SK-N-SH treated with all-trans-retinoic acid at 6 μM for 48 hours (cell line): ENCODE measurements around the gene CDCA3.

Source experiments
- ATAC-seq: fragments of 200-7000 bp; cut with Tn5 transposase; 3 replicates; pipeline ENCODE4 v1.9.1; 2020; ENCODE audit warnings: mild to moderate bottlenecking, moderate library complexity
- ARNTL ChIP-seq: fragments of 450-650 bp; formaldehyde crosslinking; IDR thresholded peaks from 2 replicates; pipeline ENCODE4 v1.5.0; 2020; ENCODE audit warnings: low read depth, mild to moderate bottlenecking, moderate library complexity, borderline replicate concordance
- BACH2 ChIP-seq: fragments of 250-450 bp; sonication (Bioruptor Pico); IDR thresholded peaks from 2 replicates; pipeline ENCODE4 v1.9.0; 2021; ENCODE audit warnings: mild to moderate bottlenecking, borderline replicate concordance
- CSDC2 ChIP-seq: fragments of 250-450 bp; sonication (Bioruptor Pico); IDR thresholded peaks from 2 replicates; pipeline ENCODE4 v1.5.0; 2020; ENCODE audit warnings: mild to moderate bottlenecking, moderate library complexity
- ESRRG ChIP-seq: fragments of 250-450 bp; sonication (Bioruptor Pico); IDR thresholded peaks from 2 replicates; pipeline ENCODE4 v1.6.1; 2021; ENCODE audit warnings: mild to moderate bottlenecking
- GLIS3 ChIP-seq: fragments of 250-450 bp; sonication (Bioruptor Pico); IDR thresholded peaks from 2 replicates; pipeline ENCODE4 v1.5.0; 2020; ENCODE audit warnings: mild to moderate bottlenecking, moderate library complexity
- ISL1 ChIP-seq: fragments of 250-450 bp; sonication (Bioruptor Pico); IDR thresholded peaks from 2 replicates; pipeline ENCODE4 v2.1.2; 2022; ENCODE audit warnings: mild to moderate bottlenecking, moderate library complexity
- OSR1 ChIP-seq: fragments of 250-450 bp; sonication (Bioruptor Pico); IDR thresholded peaks from 2 replicates; pipeline ENCODE4 v1.8.0; 2022; ENCODE audit warnings: moderate library complexity, mild to moderate bottlenecking, inconsistent platforms
- PPARA ChIP-seq: fragments of 250-450 bp; sonication (Bioruptor Pico); IDR thresholded peaks from 2 replicates; pipeline ENCODE4 v1.5.0; 2020; ENCODE audit warnings: mild to moderate bottlenecking, borderline replicate concordance
- RARB ChIP-seq: fragments of 250-450 bp; sonication (Bioruptor Pico); IDR thresholded peaks from 2 replicates; pipeline ENCODE4 v1.8.0; 2021; ENCODE audit warnings: mild to moderate bottlenecking, moderate library complexity
- SNAI2 ChIP-seq: fragments of 250-450 bp; sonication (Bioruptor Pico); IDR thresholded peaks from 2 replicates; pipeline ENCODE4 v1.5.0; 2020; ENCODE audit warnings: mild to moderate bottlenecking, moderate library complexity
- TCF4 ChIP-seq: fragments of 250-450 bp; sonication (Bioruptor Pico); IDR thresholded peaks from 2 replicates; pipeline ENCODE4 v1.8.0; 2021; ENCODE audit warnings: mild to moderate bottlenecking, moderate library complexity, borderline replicate concordance
- TOX ChIP-seq: fragments of 250-450 bp; sonication (Bioruptor Pico); IDR thresholded peaks from 2 replicates; pipeline ENCODE4 v1.8.0; 2021; ENCODE audit warnings: mild to moderate bottlenecking, moderate library complexity, borderline replicate concordance
- ZC3H10 ChIP-seq: fragments of 250-450 bp; sonication (Bioruptor Pico); IDR thresholded peaks from 2 replicates; pipeline ENCODE4 v1.5.1; 2021; ENCODE audit warnings: mild to moderate bottlenecking, moderate library complexity
- ZFP3 ChIP-seq: fragments of 250-450 bp; sonication (Bioruptor Pico); IDR thresholded peaks from 2 replicates; pipeline ENCODE4 v1.5.0; 2020; ENCODE audit warnings: mild to moderate bottlenecking, moderate library complexity
- ZNF565 ChIP-seq: fragments of 450-650 bp; formaldehyde crosslinking; conservative IDR thresholded peaks from 2 replicates; pipeline ENCODE4 v1.5.0; 2020; ENCODE audit warnings: low read depth, mild to moderate bottlenecking, moderate library complexity
- ZNF70 ChIP-seq: fragments of 450-650 bp; formaldehyde crosslinking; IDR thresholded peaks from 2 replicates; pipeline ENCODE4 v1.5.0; 2020; ENCODE audit warnings: mild to moderate bottlenecking, moderate library complexity
- ZNF8 ChIP-seq: fragments of 450-650 bp; formaldehyde crosslinking; IDR thresholded peaks from 2 replicates; pipeline ENCODE4 v1.5.0; 2020; ENCODE audit warnings: mild to moderate bottlenecking, moderate library complexity
- TF ChIP-seq, protein P1 (sequence below): fragments of 250-450 bp; sonication (Bioruptor Pico); IDR thresholded peaks from 2 replicates; pipeline ENCODE4 v1.5.1; 2020; ENCODE audit warnings: low read depth, mild to moderate bottlenecking, moderate library complexity
- TF ChIP-seq, protein P2 (sequence below): fragments of 250-450 bp; sonication (Bioruptor Pico); IDR thresholded peaks from 2 replicates; pipeline ENCODE4 v1.8.0; 2021; ENCODE audit warnings: low read depth, mild to moderate bottlenecking, moderate library complexity, borderline replicate concordance
- TF ChIP-seq, protein P3 (sequence below): fragments of 250-450 bp; sonication (Bioruptor Pico); IDR thresholded peaks from 2 replicates; pipeline ENCODE4 v1.5.0; 2020; ENCODE audit warnings: mild to moderate bottlenecking, moderate library complexity

CDCA3 gene

DNA sequence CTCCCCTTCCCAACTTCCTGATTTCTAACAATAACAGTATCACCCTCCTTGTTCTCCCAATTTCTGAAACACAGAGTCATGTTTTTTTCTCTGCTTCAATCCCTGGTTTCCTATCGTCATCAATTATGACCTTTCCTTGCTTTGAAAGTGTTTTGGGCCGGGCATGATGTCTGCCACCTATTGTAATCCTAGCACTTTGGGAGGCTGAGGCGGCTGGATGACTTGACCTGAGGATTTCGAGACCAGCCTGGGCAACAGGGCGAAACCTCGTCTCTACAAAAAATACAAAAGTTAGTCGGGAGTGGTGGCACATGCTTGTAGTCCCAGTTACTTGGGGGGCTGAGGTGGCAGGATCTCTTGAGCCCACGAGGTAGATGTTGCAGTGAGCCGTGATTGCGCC lies 42.0 kb downstream of the CDCA3 start:
- TF ChIP-seq, protein P1, sequence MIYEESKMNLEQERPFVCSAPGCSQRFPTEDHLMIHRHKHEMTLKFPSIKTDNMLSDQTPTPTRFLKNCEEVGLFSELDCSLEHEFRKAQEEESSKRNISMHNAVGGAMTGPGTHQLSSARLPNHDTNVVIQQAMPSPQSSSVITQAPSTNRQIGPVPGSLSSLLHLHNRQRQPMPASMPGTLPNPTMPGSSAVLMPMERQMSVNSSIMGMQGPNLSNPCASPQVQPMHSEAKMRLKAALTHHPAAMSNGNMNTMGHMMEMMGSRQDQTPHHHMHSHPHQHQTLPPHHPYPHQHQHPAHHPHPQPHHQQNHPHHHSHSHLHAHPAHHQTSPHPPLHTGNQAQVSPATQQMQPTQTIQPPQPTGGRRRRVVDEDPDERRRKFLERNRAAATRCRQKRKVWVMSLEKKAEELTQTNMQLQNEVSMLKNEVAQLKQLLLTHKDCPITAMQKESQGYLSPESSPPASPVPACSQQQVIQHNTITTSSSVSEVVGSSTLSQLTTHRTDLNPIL (CRISPR knock-in tag), result no peak
- TF ChIP-seq CSDC2, result no peak
- no peak for TF ChIP-seq BACH2 (CRISPR knock-in tag)
- TF ChIP-seq RARB (CRISPR knock-in tag), result no peak
- TF ChIP-seq TCF4 (CRISPR knock-in tag), result no peak
- no peak for TF ChIP-seq TOX (CRISPR knock-in tag)
- TF ChIP-seq ZNF8, result no peak
- TF ChIP-seq ZNF565, result no peak
- TF ChIP-seq ISL1 (CRISPR knock-in tag), result no peak
- TF ChIP-seq ESRRG, result no peak
- no peak for TF ChIP-seq SNAI2 (CRISPR knock-in tag)
- ATAC-seq, result no peak

DNA sequence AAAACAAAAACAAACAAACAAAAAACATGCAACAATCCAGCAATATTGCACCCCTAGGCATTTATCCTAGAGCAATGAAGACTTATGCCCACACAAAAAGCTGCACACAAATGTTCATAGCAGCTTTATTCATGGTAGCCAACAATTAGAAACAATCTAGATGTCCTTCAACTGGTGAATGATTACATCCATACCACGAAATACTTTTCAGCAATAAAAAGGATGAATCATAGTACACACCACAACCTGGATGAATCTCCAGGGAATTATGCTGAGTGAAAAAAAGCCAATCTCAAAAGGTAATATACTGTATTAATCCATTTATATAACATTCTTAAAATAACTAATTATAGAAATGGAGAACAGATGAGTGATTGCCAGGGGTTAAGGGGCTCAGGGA lies 43.9 kb downstream of the CDCA3 start:
- no peak for ATAC-seq
- TF ChIP-seq ZFP3 (no peak), PPARA (no peak), RARB (CRISPR knock-in tag) (no peak), TCF4 (CRISPR knock-in tag) (no peak)
- TF ChIP-seq, protein P2, sequence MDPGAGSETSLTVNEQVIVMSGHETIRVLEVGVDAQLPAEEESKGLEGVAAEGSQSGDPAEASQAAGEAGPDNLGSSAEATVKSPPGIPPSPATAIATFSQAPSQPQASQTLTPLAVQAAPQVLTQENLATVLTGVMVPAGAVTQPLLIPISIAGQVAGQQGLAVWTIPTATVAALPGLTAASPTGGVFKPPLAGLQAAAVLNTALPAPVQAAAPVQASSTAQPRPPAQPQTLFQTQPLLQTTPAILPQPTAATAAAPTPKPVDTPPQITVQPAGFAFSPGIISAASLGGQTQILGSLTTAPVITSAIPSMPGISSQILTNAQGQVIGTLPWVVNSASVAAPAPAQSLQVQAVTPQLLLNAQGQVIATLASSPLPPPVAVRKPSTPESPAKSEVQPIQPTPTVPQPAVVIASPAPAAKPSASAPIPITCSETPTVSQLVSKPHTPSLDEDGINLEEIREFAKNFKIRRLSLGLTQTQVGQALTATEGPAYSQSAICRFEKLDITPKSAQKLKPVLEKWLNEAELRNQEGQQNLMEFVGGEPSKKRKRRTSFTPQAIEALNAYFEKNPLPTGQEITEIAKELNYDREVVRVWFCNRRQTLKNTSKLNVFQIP (CRISPR knock-in tag), result no peak

DNA sequence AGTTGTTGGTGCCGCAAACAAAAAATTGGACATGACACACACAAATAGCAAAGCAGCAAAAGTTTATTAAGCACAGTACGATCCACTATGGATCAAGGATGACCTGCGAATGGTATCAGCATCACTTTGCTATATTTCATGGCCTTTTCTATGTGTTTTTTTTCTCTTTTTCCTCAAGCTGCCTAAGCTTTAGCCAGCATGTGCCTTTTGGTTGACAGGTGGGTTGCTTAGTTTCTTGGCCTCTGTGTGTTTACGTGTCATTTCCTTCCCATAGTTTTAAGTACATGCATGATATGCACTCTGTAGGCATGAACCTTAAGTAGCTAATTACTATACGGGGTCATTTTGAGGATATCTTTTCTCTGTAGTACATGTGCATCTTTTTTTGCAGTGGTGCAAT lies 51.9 kb downstream of the CDCA3 start:
- TF ChIP-seq GLIS3 (CRISPR knock-in tag) (no peak), OSR1 (no peak), BACH2 (CRISPR knock-in tag) (no peak), SNAI2 (CRISPR knock-in tag) (no peak), ESRRG (no peak), CSDC2 (no peak), RARB (CRISPR knock-in tag) (no peak), ARNTL (CRISPR knock-in tag) (no peak), ZNF70 (CRISPR knock-in tag) (no peak), ISL1 (CRISPR knock-in tag) (no peak), ZC3H10 (CRISPR knock-in tag) (no peak), PPARA (no peak), ZFP3 (no peak)
- TF ChIP-seq, protein P3, sequence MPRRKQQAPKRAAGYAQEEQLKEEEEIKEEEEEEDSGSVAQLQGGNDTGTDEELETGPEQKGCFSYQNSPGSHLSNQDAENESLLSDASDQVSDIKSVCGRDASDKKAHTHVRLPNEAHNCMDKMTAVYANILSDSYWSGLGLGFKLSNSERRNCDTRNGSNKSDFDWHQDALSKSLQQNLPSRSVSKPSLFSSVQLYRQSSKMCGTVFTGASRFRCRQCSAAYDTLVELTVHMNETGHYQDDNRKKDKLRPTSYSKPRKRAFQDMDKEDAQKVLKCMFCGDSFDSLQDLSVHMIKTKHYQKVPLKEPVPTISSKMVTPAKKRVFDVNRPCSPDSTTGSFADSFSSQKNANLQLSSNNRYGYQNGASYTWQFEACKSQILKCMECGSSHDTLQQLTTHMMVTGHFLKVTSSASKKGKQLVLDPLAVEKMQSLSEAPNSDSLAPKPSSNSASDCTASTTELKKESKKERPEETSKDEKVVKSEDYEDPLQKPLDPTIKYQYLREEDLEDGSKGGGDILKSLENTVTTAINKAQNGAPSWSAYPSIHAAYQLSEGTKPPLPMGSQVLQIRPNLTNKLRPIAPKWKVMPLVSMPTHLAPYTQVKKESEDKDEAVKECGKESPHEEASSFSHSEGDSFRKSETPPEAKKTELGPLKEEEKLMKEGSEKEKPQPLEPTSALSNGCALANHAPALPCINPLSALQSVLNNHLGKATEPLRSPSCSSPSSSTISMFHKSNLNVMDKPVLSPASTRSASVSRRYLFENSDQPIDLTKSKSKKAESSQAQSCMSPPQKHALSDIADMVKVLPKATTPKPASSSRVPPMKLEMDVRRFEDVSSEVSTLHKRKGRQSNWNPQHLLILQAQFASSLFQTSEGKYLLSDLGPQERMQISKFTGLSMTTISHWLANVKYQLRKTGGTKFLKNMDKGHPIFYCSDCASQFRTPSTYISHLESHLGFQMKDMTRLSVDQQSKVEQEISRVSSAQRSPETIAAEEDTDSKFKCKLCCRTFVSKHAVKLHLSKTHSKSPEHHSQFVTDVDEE (CRISPR knock-in tag), result no peak
- TF ChIP-seq, protein P2 (CRISPR knock-in tag), result no peak
- TF ChIP-seq, protein P1 (CRISPR knock-in tag), result no peak
- no peak for ATAC-seq
